Endothelial cell of umbilical vein (primary cell): Measurements from ENCODE around the gene SLC39A11.

ENCODE experiments used
- EZH2 ChIP-seq: IDR thresholded peaks from 2 replicates; pipeline ENCODE4 v1.6.1; 2012; ENCODE audit warnings: borderline replicate concordance, low read depth, mild to moderate bottlenecking, moderate library complexity, low read length, inconsistent platforms; ENCODE audit not compliant: severe bottlenecking
- TF ChIP-seq, protein P1 (sequence below), 2 donors: IDR thresholded peaks; 1 replicate in 1 of 2; 2 replicates in 1 of 2; pipeline ENCODE4 v1.5.1; 2011; ENCODE audit warnings: low read length in 2 of 2, mild to moderate bottlenecking in 2 of 2, moderate library complexity in 2 of 2, control low read depth in 1 of 2, inconsistent platforms in 1 of 2, low read depth in 1 of 2; ENCODE audit not compliant: insufficient read depth in 1 of 2; ENCODE audit errors: extremely low read depth in 1 of 2

DNA sequence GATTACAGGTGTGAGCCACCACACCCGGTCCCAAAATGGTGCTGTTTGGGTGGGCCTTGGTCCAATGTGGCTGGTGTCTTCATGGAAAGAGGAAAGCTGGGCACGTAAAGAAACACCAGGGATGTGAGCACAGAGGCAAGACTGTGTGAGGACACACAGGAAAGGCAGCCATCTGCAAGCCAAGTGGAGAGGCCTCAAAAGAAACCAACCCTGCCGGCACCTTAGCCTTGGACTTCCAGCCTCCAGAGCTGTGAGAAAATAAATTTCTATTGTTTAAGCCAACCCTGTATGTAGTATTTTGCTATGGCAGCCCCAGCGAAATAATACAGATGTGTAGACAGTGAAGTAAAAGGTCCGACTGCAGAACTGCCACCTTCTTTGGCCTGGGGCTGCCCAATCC is 68.7 kb downstream of the SLC39A11 start:
- TF ChIP-seq, protein P1, sequence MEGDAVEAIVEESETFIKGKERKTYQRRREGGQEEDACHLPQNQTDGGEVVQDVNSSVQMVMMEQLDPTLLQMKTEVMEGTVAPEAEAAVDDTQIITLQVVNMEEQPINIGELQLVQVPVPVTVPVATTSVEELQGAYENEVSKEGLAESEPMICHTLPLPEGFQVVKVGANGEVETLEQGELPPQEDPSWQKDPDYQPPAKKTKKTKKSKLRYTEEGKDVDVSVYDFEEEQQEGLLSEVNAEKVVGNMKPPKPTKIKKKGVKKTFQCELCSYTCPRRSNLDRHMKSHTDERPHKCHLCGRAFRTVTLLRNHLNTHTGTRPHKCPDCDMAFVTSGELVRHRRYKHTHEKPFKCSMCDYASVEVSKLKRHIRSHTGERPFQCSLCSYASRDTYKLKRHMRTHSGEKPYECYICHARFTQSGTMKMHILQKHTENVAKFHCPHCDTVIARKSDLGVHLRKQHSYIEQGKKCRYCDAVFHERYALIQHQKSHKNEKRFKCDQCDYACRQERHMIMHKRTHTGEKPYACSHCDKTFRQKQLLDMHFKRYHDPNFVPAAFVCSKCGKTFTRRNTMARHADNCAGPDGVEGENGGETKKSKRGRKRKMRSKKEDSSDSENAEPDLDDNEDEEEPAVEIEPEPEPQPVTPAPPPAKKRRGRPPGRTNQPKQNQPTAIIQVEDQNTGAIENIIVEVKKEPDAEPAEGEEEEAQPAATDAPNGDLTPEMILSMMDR (IDR thresholded peaks at IDR 0.05; ENCODE audit: extremely low read depth in 1 of 2, insufficient read depth in 1 of 2, low read depth in 1 of 2, low read length in 2 of 2) = no peak
- no peak for TF ChIP-seq EZH2
